SIG-M5 treated with dmso at 0.1 percent for 504 hours (cell line): ENCODE data around the gene GINM1.

Source experiments
- DNase-seq: peaks from one replicate; lab custom pipeline; 2025; ENCODE audit not compliant: unreplicated experiment; lab: John Stamatoyannopoulos, UW

The GINM1 gene

GRCh38 chr6:149592983-149593382 is 26.8 kb downstream of the GINM1 start:
- DNase-seq = no peak

GRCh38 chr6:149593408-149593807 is 27.2 kb downstream of the GINM1 start:
- DNase-seq = no peak

- no peak for DNase-seq
Measured at GRCh38 chr6:149600508-149600907, 34.3 kb downstream of the GINM1 start.

GRCh38 chr6:149608381-149608982 is 42.3 kb downstream of the GINM1 start:
- no peak for DNase-seq

- DNase-seq = no peak
Measured at GRCh38 chr6:149614337-149614736, 48.2 kb downstream of the GINM1 start.

GRCh38 chr6:149615805-149616204 is 49.6 kb downstream of the GINM1 start:
- no peak for DNase-seq

- no peak for DNase-seq
Measured at GRCh38 chr6:149627672-149628071, 61.5 kb downstream of the GINM1 start.

- no peak for DNase-seq
Measured at GRCh38 chr6:149628875-149629510, 62.8 kb downstream of the GINM1 start.

GRCh38 chr6:149634315-149634714 is 68.1 kb downstream of the GINM1 start:
- no peak for DNase-seq

- DNase-seq = no peak
Measured at GRCh38 chr6:149636124-149636523, 69.9 kb downstream of the GINM1 start.
